Measurements from ENCODE around the gene CMTM8.

The CMTM8 gene

DNA sequence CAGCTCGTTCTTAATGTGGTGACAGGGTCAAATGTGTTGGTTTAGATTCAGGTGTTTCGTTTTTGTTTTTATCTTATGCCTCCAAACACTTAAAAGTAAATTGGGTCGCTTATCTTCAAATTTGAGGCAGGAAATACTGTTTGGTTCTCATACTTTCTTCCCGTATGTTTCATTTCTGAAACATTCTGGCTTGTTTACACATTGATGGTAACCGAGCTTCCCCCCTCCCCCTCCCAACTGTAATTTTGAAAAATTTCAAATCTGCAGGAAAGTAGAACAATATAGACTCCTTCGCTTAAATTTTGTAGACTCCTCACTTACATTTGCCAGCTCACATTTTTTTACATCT lies 64.9 kb downstream of the CMTM8 start:
- H3K4me3 ChIP-seq (ENCODE audit: low read depth in 1 of 2, low read length in 2 of 2) = peak overlapping the region in 1 of 2 experiments; percentile 35; a peak in 1 of 4 replicates
- no peaks in the 10 kb centered on the region for H3K27me3 ChIP-seq (ENCODE audit: insufficient read depth, low read length, poor library complexity)
- peak overlapping the region; percentile 57 for H2AFZ ChIP-seq (ENCODE audit: low read depth, low read length)
- ATAC-seq (ENCODE audit: insufficient read depth, low read depth) = peak; percentile 75
- peaks cover 47% of the 10 kb centered on the region for H3K4me1 ChIP-seq (ENCODE audit: insufficient read depth, low read length)
- H3K36me3 ChIP-seq (ENCODE audit: insufficient read depth, low read length) = no peaks in the 10 kb centered on the region
- H3K27ac ChIP-seq (ENCODE audit: low read length) = peak overlapping the region; percentile 91
- H3K79me2 ChIP-seq (ENCODE audit: insufficient read depth, low read length) = peaks cover 2% of the 10 kb centered on the region; the same call in 1 of the 2 replicates
- no peak for TF ChIP-seq EZH2 (IDR thresholded peaks at IDR 0.05; ENCODE audit: borderline replicate concordance, low read depth, low read length, severe bottlenecking)
- TF ChIP-seq, protein P1, sequence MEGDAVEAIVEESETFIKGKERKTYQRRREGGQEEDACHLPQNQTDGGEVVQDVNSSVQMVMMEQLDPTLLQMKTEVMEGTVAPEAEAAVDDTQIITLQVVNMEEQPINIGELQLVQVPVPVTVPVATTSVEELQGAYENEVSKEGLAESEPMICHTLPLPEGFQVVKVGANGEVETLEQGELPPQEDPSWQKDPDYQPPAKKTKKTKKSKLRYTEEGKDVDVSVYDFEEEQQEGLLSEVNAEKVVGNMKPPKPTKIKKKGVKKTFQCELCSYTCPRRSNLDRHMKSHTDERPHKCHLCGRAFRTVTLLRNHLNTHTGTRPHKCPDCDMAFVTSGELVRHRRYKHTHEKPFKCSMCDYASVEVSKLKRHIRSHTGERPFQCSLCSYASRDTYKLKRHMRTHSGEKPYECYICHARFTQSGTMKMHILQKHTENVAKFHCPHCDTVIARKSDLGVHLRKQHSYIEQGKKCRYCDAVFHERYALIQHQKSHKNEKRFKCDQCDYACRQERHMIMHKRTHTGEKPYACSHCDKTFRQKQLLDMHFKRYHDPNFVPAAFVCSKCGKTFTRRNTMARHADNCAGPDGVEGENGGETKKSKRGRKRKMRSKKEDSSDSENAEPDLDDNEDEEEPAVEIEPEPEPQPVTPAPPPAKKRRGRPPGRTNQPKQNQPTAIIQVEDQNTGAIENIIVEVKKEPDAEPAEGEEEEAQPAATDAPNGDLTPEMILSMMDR (IDR thresholded peaks at IDR 0.05; ENCODE audit: borderline replicate concordance, extremely low read depth, low read length, poor library complexity, severe bottlenecking) = no peak
- no peaks in the 10 kb centered on the region for H3K9me3 ChIP-seq (ENCODE audit: insufficient read depth, low read length, severe bottlenecking)
- peak overlapping the region; percentile 49 for H3K4me2 ChIP-seq (ENCODE audit: insufficient read depth, low read length)
- H3K9ac ChIP-seq (ENCODE audit: low read depth, low read length) = peak overlapping the region; percentile 49
- no peaks in the 10 kb centered on the region for H4K20me1 ChIP-seq (ENCODE audit: insufficient read depth, low read length)
- DNase-seq = peak; percentile 60

DNA sequence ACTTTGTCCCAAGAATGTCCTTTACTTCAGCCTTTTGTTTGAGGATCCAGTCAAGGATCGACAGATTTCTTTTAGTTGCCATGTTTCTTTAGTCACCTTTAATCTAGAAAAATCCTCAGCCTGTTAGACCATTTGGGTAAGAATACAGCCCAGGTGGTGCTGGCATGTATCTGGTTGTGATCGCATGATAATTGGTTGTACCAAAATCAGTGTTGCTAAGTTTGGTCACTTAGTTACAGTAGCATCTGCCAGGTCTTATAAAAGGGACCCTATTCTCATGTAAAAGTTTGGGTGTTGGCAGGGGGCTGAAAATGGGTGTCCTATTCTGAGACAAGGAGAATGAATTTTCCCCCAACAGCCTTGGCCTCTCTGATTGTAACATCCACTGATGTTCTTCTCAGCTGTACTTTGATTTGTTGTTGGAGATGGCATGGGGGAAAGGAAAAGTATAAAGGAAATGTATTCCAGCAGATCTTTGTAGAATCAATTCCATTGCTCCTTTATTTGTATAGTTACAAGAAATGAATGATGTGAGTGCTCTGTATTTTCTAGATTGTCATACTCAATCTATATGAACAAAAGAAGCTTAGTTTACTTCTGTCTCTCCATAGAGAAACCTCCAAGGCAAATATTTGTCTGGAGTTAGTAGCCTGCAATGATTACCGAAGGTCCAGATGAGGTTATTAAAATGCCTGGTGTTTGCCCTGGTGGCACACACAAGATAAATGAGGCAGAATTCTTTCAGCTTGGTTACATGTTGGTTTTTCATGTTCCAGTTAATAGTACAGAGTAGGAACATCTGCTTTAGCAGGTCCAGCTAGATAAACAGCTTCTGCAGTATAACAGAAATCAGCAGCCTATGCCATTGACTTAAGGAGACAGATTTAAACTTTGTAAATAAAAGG lies 65.7 kb downstream of the CMTM8 start:
- Histone ChIP-seq H4K20me1 (ENCODE audit: insufficient read depth, low read length) (no peaks in the 10 kb centered on the region), H3K79me2 (ENCODE audit: insufficient read depth, low read length) (no peaks in the 10 kb centered on the region; the same call in 1 of the 2 replicates), H3K36me3 (ENCODE audit: insufficient read depth, low read length) (no peaks in the 10 kb centered on the region), H3K9ac (ENCODE audit: low read depth, low read length) (peak overlapping the region; percentile 49; the same call in 1 of the 2 replicates), H3K27me3 (ENCODE audit: insufficient read depth, low read length, poor library complexity) (no peaks in the 10 kb centered on the region), H3K9me3 (ENCODE audit: insufficient read depth, low read length, severe bottlenecking) (no peaks in the 10 kb centered on the region), H3K4me1 (ENCODE audit: insufficient read depth, low read length) (peaks cover 47% of the 10 kb centered on the region), H3K4me2 (ENCODE audit: insufficient read depth, low read length) (no peak overlapping the region), H3K4me3 (ENCODE audit: low read depth in 1 of 2, low read length in 2 of 2) (no peak overlapping the region), H2AFZ (ENCODE audit: low read depth, low read length) (no peak overlapping the region), H3K27ac (ENCODE audit: low read length) (peak overlapping the region; percentile 91)
- TF ChIP-seq, protein P1 (IDR thresholded peaks at IDR 0.05; ENCODE audit: borderline replicate concordance, extremely low read depth, low read length, poor library complexity, severe bottlenecking) = no peak
- no peak for TF ChIP-seq EZH2 (IDR thresholded peaks at IDR 0.05; ENCODE audit: borderline replicate concordance, low read depth, low read length, severe bottlenecking)
- ATAC-seq (ENCODE audit: insufficient read depth, low read depth) (0 out of 3 replicates have a peak, but pooled peaks have one; percentile 13), DNase-seq (no peak)

DNA sequence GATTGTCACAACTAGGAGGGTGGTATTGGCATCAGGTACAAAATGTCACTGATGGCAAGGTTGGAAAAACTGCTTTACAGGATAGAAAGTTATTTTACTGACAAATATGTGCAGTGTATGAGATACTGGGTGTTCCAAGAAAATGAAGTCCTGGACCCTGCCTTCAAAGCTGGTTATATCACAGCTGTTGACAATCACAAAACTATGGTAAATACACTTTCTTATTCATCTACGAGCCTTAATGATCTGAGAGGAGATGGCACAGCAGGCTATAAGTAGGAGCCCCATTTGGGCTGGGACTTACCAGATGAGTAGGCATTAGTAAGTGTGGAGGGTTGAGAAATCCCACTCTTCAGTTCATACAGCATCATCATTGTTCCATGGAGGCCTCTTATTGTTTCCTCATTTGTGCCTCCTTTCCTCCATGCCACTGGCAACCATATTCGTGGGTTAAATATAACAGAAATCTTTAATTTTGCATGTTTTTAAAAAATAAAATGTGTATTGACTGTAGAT lies 66.9 kb downstream of the CMTM8 start:
- TF ChIP-seq, protein P1 (IDR thresholded peaks at IDR 0.05; ENCODE audit: borderline replicate concordance, extremely low read depth, low read length, poor library complexity, severe bottlenecking) = no peak
- TF ChIP-seq EZH2 (IDR thresholded peaks at IDR 0.05; ENCODE audit: borderline replicate concordance, low read depth, low read length, severe bottlenecking) = no peak
- H3K9me3 ChIP-seq (ENCODE audit: insufficient read depth, low read length, severe bottlenecking) = no peaks in the 10 kb centered on the region
- no peak overlapping the region for H3K4me3 ChIP-seq (ENCODE audit: low read depth in 1 of 2, low read length in 2 of 2)
- H3K4me1 ChIP-seq (ENCODE audit: insufficient read depth, low read length) = peaks cover 47% of the 10 kb centered on the region
- H2AFZ ChIP-seq (ENCODE audit: low read depth, low read length) = no peak overlapping the region
- no peak for ATAC-seq (ENCODE audit: insufficient read depth, low read depth)
- no peak for DNase-seq
- no peaks in the 10 kb centered on the region; the same call in 1 of the 2 replicates for H3K79me2 ChIP-seq (ENCODE audit: insufficient read depth, low read length)
- peak overlapping the region; percentile 19; the same call in 1 of the 2 replicates for H3K27ac ChIP-seq (ENCODE audit: low read length)
- H3K9ac ChIP-seq (ENCODE audit: low read depth, low read length) = no peak overlapping the region
- no peaks in the 10 kb centered on the region for H3K27me3 ChIP-seq (ENCODE audit: insufficient read depth, low read length, poor library complexity)
- H4K20me1 ChIP-seq (ENCODE audit: insufficient read depth, low read length) = no peaks in the 10 kb centered on the region
- H3K36me3 ChIP-seq (ENCODE audit: insufficient read depth, low read length) = no peaks in the 10 kb centered on the region
- H3K4me2 ChIP-seq (ENCODE audit: insufficient read depth, low read length) = no peak overlapping the region
